ENCODE results near the gene RAB28. TPM values are rescaled to one million over a fixed set of nuclear protein-coding genes. Genes with fewer than 3 reads are reported as not detected.

Gene RAB28
- total and polyA plus RNA-seq, 2 experiments from 2014 or later, result 15.3 to 23.9 TPM

DNA sequence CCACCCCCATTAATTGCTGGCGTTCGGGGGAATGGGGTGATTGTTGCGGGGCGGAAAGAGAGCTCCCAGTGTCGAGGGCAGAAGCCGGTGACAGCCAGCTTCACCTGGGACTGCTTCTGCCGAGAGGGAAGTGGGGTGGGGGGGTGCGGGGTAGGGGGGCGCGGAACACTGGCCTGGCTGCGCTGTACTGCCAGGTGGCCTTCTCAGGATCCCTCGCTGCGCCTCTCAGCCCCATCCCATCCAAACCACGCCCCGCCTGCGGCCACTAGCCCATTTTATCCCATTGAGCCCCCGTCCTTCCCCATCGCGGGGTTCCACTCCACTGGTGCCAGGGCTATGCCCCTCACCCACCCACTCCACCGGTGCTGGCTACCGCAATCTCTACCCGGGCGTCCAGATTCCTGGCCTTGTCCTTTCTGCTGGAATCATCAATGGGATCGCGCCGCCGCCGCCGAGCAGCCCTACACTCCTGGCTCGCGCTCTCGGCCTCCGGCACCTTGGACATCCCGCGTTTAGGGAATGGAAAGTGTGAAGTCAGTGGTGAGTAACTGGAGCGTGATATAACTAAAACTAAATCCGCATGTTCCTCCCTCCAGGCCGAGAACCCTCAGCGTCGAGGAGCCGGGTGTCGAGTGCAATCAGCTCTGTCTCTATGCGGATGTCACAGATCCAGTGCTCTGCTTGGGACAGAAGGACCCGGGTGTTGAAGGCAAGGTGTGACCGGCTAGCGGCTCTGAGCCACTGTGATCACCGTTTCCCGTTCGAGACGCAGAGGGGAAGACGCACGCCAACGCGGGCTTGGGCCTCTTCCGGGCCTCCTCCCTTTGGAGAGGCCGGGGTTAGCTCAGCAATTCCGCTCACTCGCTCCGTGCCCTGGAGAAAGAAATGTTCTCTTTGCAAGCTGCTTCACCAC is 39.7 kb upstream of the RAB28 start (continued):
- no peak for TF ChIP-seq ZNF462 (CRISPR knock-in tag; IDR thresholded peaks at IDR 0.05)
- TF ChIP-seq ZNF331 (CRISPR knock-in tag; IDR thresholded peaks at IDR 0.05; ENCODE audit: low read depth), result no peak
- TF ChIP-seq JUNB (IDR thresholded peaks at IDR 0.05; ENCODE audit: unreplicated experiment), result no peak
- no peak for TF ChIP-seq STAT1 (IDR thresholded peaks at IDR 0.05; ENCODE audit: unreplicated experiment)
- TF ChIP-seq POLR2AphosphoS5 (IDR thresholded peaks at IDR 0.05; ENCODE audit: low read depth), result no peak

GRCh38 chr4:13523105-13523477 is 39.0 kb upstream of the RAB28 start:
- ATAC-seq, result peak; percentile 28
- peaks cover 87% of the 10 kb centered on the region for H3K27me3 ChIP-seq (ENCODE audit: insufficient read depth)
- H3K4me2 ChIP-seq, result peak overlapping the region; percentile 79
- peaks cover 20% of the 10 kb centered on the region for H3K36me3 Mint-ChIP-seq (ENCODE audit: low read depth)
- peak overlapping the region; percentile 38 for H3K4me3 Mint-ChIP-seq
- H3K9me2 ChIP-seq (ENCODE audit: insufficient read depth), result no peaks in the 10 kb centered on the region
- H3K4me3 ChIP-seq, result peak overlapping the region; percentile 48
- DNase-seq (ENCODE audit: low spot score), result no peak
- H3K27ac ChIP-seq (ENCODE audit: low read depth), result no peak overlapping the region
- H3K27ac Mint-ChIP-seq, result no peak overlapping the region
- peaks cover 65% of the 10 kb centered on the region for H3K4me1 ChIP-seq (ENCODE audit: insufficient read depth)
- H3K9me3 Mint-ChIP-seq, result peaks cover 18% of the 10 kb centered on the region
- peaks cover 4% of the 10 kb centered on the region; the same call in 1 of the 2 replicates for H4K20me1 ChIP-seq (replicated peaks; ENCODE audit: insufficient read depth)
- H2AFZ ChIP-seq, result peak overlapping the region; percentile 91; the same call in 1 of the 2 replicates
- H3K79me2 ChIP-seq (replicated peaks; ENCODE audit: insufficient read depth), result no peaks in the 10 kb centered on the region
- TF ChIP-seq REST (IDR thresholded peaks at IDR 0.05; ENCODE audit: unreplicated experiment), result no peak
- peak; percentile 98 for TF ChIP-seq EZH2 (IDR thresholded peaks at IDR 0.05; ENCODE audit: low read depth, unreplicated experiment)
- no peak for TF ChIP-seq JUNB (IDR thresholded peaks at IDR 0.05; ENCODE audit: unreplicated experiment)
- peak; percentile 86 for TF ChIP-seq EZH2phosphoT487 (IDR thresholded peaks at IDR 0.05; ENCODE audit: unreplicated experiment)
- TF ChIP-seq POLR2AphosphoS5 (IDR thresholded peaks at IDR 0.05; ENCODE audit: low read depth), result no peak
- H3K4me1 Mint-ChIP-seq, result peaks cover 28% of the 10 kb centered on the region
- peaks cover 59% of the 10 kb centered on the region for H3K27me3 Mint-ChIP-seq (ENCODE audit: insufficient read depth, low read depth, poor library complexity)
- H3K36me3 ChIP-seq (ENCODE audit: insufficient read depth), result no peaks in the 10 kb centered on the region
- peaks cover 20% of the 10 kb centered on the region for H3F3A ChIP-seq (replicated peaks; ENCODE audit: low read depth)
